DMS79 treated with DMSO at 0.1 percent for 48 hours (cell line): Measurements from ENCODE around the gene MEGF9.

Experiments used
- DNase-seq: peaks from one replicate; lab custom pipeline; 2025; lab: John Stamatoyannopoulos, UW

Gene MEGF9

DNA sequence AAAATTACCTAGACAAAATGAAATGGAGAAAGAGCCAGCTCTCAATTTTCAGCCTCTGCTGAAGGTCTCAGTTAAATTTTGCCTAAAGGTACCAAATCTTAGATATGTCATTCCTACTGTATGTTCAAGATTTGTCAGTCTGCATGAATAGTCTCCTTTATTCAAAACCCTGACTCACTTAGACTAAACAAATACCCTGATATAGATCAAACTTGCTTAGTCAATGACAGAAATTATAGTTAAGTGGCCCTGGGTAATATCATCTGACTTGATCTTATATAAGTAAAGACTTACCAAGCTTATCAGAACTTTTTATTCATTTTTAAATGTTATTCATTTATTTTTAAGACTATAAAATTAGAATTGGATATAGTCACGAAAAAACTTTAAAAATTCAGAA, 12.2 kb downstream of the MEGF9 start:
- no peak for DNase-seq

DNA sequence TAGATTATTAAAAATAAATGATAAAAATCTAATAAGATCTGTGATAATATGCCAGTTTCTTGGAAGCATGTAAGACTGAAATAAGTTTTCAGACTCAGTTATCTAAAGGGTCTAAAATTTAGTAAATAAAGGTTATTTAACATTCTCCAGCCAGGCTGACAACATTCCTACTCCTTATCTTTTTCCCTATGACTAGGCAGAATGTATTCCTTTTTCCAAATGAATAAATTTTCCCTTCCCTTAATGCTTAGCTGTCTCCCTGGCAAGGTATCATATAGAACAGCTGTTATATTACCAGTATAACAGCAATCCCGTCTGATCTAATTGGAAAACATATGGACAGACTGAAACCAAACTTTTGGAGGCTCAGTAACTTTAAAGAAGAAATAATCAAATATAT, 13.0 kb downstream of the MEGF9 start:
- DNase-seq = no peak

DNA sequence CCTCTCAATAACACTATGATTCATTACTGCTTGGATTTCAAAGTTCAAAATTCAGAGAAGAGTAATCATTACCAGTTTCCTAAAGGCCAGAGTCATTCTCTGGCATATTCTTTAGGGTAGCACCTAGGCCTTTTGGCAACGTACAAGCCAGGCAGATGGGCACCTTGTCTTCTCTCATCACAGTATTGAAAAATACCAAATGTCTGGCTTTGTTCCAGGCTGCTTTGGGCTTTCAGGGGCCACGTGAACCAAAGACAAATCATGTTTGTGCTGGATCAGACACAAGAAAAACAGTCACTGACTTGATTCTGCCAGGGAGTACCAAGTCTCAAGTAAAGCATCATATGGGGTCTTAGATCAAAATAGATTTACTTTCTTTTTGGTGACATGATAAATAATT, 15.5 kb downstream of the MEGF9 start:
- no peak for DNase-seq

DNA sequence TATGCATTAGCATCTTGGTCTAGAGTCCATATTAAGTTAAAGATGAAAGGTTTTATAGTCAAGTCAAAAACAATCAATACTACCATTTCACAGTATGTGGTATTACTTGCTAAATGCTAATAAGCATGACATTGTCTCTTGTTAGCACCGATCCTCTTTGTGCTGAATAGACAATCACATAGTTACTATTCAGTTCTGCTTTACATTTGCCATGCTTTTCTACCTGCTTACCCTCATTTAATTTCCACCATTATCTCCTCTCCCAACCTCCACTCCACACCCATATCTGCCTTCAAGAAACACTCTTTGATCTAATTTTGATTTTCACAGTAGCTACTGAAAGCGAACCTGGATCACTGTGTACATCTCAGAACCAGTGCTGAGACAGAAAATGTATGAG, 16.8 kb downstream of the MEGF9 start:
- no peak for DNase-seq

DNA sequence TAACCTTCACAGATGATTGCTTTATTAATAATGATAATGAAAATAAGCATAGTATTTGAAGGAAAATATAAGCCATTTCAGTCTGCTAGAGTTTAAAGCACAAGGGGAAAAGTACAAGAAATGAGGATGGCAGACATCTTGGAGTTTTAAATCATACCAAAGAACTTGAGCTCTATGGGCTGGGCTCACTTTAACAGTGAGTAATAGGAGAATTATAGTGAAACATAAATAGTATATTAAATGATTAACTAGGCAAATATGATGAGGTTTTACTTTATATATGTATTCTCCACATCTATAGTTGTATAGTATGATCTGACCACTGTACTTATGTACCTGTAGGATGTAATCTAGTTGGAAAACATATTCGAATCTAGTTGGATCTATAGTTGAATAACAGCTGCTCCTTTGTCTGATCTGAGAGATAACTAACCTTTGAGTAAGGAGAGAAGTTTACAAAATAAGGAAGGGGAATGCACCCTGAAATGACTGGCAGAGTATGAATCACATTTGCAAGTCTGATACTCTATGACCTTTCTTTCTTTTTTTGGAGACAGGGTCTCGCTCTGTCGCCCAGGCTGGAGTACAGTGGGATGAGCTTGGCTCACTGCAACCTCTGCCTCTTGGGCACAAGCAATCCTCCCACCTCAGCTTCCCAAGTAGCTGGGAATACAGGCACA, 17.6 kb downstream of the MEGF9 start:
- DNase-seq = no peak

DNA sequence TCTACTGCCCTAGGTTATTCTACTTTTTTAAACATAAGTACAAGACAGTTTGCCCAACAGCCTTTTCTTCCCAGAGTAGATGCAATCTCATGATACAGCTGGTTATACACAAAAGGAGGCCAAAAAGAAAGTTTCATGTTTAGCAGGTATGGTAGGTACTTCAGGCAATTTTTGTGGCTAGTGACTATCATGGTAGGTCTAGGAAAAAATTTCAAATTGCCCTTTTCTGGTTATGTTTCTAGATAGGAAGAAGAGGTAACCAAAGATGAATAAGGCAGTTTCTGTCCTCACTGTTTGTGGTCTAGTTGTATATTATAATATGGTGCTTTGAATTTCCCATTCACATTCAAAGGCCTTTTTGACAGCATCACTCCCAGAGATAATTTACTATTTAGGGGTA, 19.7 kb downstream of the MEGF9 start:
- DNase-seq = no peak

DNA sequence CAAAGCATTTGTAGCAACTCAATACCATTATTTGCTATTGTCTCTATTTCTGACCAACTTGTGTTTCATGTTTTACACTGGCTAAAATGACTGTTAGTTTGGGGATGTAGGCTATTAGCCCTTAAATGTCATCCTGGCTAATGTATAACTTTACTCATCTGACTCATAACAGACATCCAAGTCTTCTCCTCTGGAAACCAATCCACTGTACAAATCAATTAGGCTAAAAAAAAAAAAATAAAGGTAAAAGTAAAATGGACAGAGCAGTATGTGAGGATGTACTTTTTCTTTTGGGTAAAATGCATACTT, 20.6 kb downstream of the MEGF9 start:
- no peak for DNase-seq

DNA sequence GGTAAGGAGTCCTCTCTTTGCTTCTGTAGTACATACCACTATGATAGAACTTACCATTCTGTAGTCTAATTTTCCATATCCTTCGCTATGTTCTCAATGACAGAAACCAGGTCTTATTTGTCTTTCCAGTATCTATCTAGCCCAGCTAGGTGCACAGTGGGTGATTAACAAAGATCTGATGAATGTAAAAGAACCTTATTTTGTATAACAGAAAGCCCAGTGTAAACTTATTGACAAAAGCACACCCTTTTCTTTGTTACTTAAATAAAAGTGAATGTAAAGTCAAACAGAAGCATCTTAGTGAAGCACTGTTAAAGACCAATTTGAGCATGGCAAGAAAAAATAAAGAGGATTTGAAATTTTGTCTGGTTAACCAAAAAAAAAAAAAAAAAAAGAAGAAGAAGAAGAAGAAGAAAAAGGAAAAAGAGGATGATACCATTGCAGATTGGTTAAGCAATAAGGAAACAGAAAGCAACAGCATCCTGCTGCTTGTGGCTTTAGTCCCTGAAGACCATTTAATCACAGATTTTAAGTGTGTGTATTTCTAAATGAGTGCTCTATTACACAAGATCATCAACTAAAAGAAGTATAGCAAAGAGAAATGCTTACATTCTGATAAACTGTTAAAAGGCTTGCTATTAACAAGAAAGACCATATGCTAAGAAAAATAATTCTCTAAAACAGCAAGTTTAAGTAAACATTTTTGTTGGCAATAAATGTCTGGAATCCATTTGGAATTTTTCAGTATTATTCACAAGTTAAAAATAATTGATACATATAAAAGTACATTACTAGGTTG, 21.2 kb downstream of the MEGF9 start:
- no peak for DNase-seq

DNA sequence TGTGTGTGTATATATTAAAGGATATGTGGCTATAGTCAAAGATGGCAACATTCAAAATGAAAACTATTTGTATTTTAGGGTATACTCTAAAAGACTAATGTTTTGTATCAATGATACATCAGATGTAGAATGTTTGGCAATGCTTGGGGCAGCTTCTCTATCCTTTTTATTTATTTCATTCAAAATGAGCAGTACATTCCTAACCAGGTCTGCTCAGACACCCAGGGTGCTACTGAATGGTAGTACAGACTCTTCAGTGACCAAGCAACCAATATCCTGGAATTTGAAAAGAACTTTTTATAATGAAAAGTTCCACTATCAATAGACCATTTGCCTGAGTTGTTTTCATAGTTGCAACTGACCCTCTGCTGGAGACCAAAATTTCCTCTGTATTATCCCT, 23.9 kb downstream of the MEGF9 start:
- DNase-seq = no peak

DNA sequence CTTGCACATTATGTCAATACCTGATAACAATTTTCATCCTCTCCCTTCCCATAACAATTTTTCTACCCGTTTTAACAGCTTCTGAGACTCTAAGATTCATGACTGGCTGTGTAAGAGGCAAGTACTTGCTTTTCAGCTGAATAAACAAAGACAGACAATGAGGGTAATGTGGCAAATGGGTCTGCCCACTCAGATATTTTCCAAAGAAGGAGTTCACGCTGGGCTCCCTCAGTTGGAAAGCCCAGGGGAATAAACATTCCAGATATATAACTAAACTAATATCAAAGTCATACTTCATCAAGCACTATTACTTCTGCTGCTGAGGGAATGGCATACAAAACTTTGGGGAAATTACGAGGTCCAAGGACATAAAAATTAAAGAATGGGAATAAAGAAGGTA, 24.4 kb downstream of the MEGF9 start:
- peak; percentile 21 for DNase-seq

DNA sequence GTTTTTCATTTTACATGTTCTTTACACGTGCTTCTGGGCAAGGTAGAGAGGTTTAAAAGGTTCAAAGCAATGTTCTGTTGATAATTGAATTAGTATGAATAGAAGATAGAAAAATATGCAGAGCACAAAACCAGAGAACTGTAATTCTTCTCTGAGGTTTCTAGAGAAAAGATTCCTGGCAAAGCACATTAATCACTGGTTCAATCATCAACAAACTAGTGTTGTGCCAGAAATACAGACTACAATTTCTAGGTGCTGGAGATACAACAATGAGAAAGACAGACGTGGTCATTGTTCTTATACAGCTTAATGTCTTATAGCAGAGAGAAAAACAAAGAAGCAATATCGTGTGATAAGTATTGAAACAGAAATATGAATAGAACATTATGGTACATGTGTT, 25.5 kb downstream of the MEGF9 start:
- no peak for DNase-seq

DNA sequence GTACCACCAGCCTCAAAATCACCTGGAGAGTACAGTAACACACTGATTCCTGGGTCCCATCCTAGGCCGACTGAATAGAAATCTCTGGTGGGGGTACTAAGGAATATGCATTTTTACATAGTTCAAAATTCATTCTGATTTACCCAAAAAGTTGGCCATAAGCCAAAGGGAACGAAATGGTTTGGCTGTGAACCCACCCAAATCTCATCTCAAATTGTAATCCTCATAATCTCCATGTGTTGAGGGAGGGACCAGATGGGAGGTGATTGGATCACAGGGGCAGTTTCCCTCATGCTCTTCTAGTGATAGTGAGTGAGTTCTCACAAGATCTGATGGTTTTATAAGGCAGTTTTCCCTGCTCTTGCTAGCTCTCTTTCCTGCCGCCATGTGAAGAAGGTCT, 31.1 kb downstream of the MEGF9 start:
- no peak for DNase-seq

DNA sequence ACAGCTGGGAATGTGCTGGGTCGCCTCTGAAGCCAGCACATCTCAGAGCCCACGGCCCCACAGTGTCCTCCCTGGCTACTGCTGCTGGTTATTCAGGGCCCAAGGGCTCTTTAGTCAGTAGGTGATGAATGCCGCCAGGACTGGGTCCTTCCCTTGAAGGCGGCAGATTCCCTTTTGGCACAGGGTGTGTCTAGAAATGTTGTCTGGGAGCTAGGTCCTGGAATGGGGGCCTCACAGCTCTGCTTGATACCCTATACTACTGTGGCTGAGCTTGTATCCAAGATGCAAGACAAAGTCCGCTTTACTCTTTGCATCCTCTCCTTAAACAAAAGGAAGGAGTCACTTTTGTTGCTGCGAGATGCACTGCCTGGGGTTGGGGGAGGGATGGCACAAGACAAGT, 33.1 kb downstream of the MEGF9 start:
- no peak for DNase-seq

DNA sequence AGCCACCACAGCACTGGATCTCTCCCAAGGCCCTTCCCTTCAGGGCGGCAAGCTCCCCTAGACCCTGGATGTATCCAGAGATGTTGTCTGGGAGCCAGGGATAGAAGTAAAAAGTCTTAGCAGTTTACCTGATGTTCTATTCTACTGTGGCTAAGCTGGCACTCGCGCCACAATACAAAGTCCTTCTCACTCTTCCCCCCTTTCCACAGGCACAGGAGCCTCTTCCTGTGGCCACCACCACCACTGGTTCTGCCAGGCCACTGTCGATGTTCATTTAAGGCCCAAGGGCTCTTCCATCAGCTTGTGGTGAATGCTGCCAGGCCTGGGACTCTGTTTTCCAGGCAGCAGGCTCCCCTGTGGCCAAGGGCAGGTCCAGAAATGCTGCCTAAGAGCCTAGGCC, 33.7 kb downstream of the MEGF9 start:
- no peak for DNase-seq

DNA sequence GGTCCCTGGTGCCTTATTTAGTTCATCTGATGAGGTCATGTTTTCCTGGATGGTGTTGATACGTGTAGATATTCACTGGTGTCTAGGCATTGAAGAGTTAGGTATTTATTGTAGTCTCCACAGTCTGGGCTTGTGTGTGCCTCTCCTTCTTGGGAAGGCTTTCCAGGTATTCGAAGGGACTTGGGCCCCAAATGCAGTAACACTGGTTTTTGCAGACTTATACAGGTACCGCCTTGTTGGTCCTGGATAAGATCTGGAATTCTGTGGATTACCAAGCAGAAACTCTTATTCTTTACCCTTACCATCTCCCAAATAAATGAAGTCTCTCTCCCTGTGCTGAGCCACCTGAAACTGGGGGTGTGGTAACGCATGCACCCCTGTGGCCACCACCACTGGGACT, 34.1 kb downstream of the MEGF9 start:
- DNase-seq = no peak

DNA sequence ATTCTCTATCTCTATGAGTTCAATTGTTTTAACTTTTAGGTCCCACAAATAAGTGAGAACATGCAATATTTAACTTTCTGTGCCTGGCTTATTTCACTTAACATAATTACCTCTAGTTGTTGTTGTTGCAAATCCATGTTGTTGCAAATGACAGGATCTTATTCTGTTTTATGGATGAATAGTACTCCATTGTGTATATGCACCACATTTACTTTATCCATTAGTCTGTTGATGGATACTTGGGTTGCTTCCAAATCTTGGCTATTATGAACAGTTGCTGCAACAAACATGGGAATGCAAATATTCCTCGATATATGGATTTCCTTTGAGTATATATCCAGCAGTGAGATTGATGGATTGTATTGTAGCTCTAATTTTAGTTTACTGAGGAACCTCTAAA, 36.3 kb downstream of the MEGF9 start:
- DNase-seq = no peak

DNA sequence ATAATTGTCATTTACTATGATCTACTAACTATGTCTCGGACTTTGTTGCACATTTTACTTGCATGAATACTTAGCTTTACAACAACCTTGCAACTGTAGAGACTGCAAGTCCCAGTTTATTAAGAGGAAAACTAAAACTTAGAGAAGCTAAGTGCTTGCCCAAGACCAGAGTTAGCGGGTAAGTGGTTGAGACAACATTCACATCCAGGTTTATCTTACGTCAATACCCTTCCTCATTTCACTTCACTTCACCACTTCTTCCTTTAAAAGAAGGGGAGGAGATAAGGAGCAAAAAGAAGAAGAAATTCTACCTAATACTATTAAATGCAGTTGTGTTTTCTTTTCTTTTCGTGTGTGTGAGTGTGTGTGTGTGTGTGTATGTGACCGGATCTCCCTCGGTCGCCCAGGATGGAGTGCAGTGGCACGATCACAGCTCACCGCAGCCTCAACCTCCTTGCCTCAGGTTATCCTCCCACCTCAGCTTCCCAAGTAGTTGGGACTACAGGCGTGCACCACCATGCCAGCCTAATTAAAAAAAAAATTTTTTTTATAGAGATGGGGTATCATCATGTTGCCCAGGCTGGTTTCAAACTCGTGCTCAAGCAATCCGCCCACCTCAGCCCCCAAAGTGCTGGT, 37.4 kb downstream of the MEGF9 start:
- DNase-seq = no peak

DNA sequence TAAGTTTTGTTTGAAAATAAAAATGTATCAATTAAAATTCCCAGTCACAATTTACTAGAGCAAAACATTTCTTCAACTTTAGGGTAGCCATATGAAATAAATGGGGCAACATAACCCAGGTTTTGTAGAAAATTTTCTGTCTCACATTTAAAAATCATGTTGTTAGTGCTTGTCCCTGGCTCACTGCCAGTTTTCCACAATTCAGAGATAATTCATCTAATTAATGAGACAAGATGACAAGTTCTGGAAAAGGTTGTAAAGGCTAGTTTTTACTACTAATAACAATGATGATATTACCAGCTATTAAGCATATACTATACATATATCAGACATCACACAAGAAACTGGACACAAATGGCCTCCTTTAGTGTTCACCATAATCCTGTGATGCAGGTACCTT, 45.9 kb downstream of the MEGF9 start:
- no peak for DNase-seq

DNA sequence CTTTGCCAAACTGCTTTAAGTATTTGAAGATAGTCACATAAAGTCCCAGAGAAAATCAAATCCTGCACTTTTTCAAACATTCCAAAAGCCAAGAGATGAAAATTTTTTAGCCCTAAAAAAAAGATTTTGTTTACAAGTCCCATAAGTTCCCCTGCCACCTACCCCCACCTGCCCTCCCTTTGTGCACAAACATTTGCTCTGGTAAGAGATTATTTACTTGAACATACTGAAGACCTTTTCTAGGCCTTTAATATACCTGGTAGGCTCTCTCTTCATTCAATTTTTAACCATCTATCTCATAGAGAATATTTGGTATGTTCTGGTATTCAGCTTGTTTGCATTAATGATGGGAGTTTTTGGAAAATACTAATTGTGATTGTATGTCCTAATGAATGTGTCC, 50.3 kb downstream of the MEGF9 start:
- DNase-seq = no peak

DNA sequence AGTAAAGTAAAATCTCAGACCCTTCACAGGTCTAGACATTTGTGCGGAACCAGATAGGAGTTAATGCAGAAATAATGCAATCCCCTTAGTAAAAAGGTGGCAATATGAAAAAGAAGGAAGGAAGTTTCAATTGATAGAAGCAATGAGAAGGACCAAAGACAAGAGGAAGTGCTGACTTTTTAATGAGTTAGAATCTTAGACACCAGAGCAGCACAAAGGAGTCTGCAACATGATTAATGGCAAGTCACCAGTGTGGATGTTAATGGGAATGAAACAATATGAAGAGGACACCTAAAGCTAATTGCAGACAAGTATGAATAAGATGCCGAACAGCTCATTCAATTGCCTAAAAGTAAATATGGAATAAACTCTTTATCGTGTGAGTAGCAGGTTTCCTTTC, 50.9 kb downstream of the MEGF9 start:
- DNase-seq = no peak

DNA sequence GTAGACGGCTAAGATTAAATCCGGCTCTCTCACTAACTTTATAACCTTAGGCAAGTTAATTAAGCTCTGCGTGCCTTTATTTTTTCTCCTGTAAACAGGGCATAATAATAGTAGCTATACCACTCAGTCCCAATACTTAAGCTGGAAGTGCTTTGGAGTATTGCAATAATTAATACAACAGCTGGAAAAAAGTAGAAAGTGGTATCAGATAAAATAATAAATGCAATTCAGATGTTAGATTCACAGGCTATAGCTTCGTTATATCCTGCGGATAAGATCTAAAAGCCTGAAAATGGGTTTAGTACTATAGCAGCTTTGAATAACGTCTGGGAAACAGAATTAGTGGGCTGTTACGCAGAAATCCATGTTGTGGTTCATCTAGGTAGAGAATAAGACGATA, 51.8 kb downstream of the MEGF9 start:
- no peak for DNase-seq

DNA sequence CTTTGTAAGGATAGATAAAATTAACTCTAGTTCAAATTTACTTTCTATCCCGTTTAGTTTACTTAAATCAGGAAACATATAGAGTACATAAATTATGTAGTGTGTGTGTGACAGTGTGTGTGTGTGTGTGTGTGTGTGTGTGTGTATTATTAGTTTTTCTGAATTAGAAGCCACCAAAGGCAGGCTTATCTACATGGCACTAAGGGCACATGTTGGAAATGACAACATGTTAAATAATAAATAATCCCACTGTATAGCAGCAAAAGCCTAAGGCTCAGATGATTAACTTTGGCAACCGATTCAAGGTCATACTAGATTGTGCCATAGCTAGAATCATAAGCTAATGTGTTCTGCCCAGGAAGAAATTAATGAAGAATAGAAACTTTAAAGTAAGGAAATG, 54.6 kb downstream of the MEGF9 start:
- DNase-seq = no peak

DNA sequence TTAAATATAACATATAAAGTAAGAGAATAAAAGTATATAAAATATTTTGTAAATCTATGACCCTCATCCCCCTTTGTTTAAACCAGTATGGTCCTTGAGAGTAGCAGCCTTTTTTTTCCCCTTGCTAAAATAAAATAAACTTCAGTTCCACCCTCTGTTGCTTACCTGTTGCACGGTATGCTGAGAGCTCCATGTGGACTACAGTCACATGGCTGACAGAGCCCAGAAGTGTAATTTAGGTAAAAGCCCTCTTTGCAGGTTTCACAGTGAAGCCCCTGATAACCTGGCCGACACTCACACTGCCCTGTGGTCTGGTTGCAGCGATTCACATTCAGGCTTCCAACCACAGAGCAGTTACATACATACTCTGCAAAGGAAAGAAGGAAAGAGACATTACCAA, 55.1 kb downstream of the MEGF9 start:
- no peak for DNase-seq
